ENCODE data around the gene RASSF4.
A peak's percentile ranks its signal among the peaks of the same experiment; 100 is the strongest.

Gene RASSF4

GRCh38 chr10:44928462-44928861 lies 31.1 kb upstream of the RASSF4 start:
- no peak for DNase-seq

- no peak for DNase-seq
These were observed 30.0 kb upstream of the RASSF4 start for GRCh38 chr10:44929356-44930255.

- no peak for DNase-seq
These were observed 28.5 kb upstream of the RASSF4 start for GRCh38 chr10:44930904-44931620.

GRCh38 chr10:44931621-44932516 lies 27.7 kb upstream of the RASSF4 start:
- DNase-seq, result no peak

- peak; percentile 92 for DNase-seq
These were observed 26.8 kb upstream of the RASSF4 start for GRCh38 chr10:44932517-44933450.

GRCh38 chr10:44933451-44934321 lies 25.9 kb upstream of the RASSF4 start:
- no peak for DNase-seq

GRCh38 chr10:44934416-44935200 lies 25.0 kb upstream of the RASSF4 start:
- DNase-seq, result no peak

GRCh38 chr10:44935201-44935965 lies 24.2 kb upstream of the RASSF4 start:
- no peak for DNase-seq

GRCh38 chr10:44935966-44936295 lies 23.7 kb upstream of the RASSF4 start:
- no peak for DNase-seq

GRCh38 chr10:44936314-44936975 lies 23.2 kb upstream of the RASSF4 start:
- DNase-seq, result no peak

- no peak for DNase-seq
These were observed 22.2 kb upstream of the RASSF4 start for GRCh38 chr10:44937196-44938005.

- DNase-seq, result no peak
These were observed 20.6 kb upstream of the RASSF4 start for GRCh38 chr10:44938956-44939355.

GRCh38 chr10:44939691-44940401 lies 19.8 kb upstream of the RASSF4 start:
- no peak for DNase-seq

GRCh38 chr10:44944354-44944753 lies 15.2 kb upstream of the RASSF4 start:
- DNase-seq, result no peak

- DNase-seq, result no peak
These were observed 13.4 kb upstream of the RASSF4 start for GRCh38 chr10:44946205-44946604.

- DNase-seq, result no peak
These were observed 12.0 kb upstream of the RASSF4 start for GRCh38 chr10:44947371-44948152.
